Measurements from ENCODE around the gene MED26. TPM values are rescaled to one million over a fixed set of nuclear protein-coding genes. Genes with fewer than 3 reads are reported as not detected.

Gene MED26
- total RNA-seq, 1 experiment from 2014 or later: 11.4 TPM

DNA sequence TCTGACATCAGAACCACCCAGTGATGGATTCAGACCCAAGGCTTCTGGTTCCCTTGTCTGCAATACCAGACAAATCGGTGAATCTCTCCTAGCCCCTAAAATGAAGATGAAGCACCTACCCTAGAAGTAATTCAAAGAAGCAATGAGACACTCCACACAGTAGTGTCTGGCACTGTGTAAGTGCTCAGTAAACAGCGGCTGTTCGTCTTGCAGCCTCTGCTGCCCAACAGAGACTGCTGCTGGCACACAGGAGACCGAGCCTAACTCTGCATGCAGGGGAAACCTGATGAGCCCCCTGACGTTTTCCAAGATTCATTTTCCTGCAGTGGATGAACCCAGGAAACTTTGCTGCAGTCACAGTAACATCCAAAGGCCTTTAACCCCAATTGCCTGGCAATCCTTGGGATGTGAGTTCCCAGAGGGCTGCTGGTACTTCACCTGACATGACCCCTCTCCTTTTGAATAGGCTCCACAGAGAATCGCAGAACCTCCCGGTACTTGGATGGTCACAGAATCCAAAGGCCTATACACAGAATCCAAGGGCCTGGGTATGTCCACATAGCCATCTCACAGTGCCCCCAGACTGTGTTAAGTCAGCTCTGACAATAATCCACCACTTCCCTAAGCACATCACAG, 6.7 kb downstream of the MED26 start:
- no peaks in the 10 kb centered on the region for H3K9me3 ChIP-seq (ENCODE audit: control insufficient read depth, low read depth, low read length)
- TF ChIP-seq, protein P1, sequence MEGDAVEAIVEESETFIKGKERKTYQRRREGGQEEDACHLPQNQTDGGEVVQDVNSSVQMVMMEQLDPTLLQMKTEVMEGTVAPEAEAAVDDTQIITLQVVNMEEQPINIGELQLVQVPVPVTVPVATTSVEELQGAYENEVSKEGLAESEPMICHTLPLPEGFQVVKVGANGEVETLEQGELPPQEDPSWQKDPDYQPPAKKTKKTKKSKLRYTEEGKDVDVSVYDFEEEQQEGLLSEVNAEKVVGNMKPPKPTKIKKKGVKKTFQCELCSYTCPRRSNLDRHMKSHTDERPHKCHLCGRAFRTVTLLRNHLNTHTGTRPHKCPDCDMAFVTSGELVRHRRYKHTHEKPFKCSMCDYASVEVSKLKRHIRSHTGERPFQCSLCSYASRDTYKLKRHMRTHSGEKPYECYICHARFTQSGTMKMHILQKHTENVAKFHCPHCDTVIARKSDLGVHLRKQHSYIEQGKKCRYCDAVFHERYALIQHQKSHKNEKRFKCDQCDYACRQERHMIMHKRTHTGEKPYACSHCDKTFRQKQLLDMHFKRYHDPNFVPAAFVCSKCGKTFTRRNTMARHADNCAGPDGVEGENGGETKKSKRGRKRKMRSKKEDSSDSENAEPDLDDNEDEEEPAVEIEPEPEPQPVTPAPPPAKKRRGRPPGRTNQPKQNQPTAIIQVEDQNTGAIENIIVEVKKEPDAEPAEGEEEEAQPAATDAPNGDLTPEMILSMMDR (conservative IDR thresholded peaks at IDR 0.05): no peak
- no peak overlapping the region for H3K4me3 Mint-ChIP-seq

More for the DNA sequence above, 6.7 kb downstream of the MED26 start:
- peaks cover 15% of the 10 kb centered on the region for H3K79me1 ChIP-seq (ENCODE audit: insufficient read depth, low read depth, low read length, poor library complexity, severe bottlenecking)
- no peaks in the 10 kb centered on the region for H3K27me3 ChIP-seq (ENCODE audit: insufficient read depth, low read length)
- H3K4me2 ChIP-seq (ENCODE audit: insufficient read depth, insufficient read length, low read length): no peak overlapping the region
- H4K5ac ChIP-seq (ENCODE audit: insufficient read length, low read depth, low read length): no peak overlapping the region
- H3K14ac ChIP-seq (ENCODE audit: insufficient read depth, low read length): no peak overlapping the region
- no peaks in the 10 kb centered on the region for H4K20me1 ChIP-seq (ENCODE audit: control insufficient read depth, insufficient read depth, insufficient read length)
- no peak for DNase-seq
- H2BK12ac ChIP-seq (ENCODE audit: insufficient read length, low read depth, low read length): no peak overlapping the region
- H2BK15ac ChIP-seq (ENCODE audit: low read depth, low read length): no peak overlapping the region
- no peak overlapping the region for H3K18ac ChIP-seq (ENCODE audit: insufficient read length, low read depth, low read length)
- no CpG with 5 or more reads among the region's 7 CpGs for WGBS (ENCODE audit: extremely low coverage, insufficient read length, low lambda C conversion rate)
- H3K23ac ChIP-seq (ENCODE audit: insufficient read length, low read depth, low read length): no peak overlapping the region
- no peak overlapping the region for H2AFZ ChIP-seq (ENCODE audit: low read length)
- Mint-ChIP-seq H3K4me1 (peaks cover 28 to 46% of the 10 kb centered on the region in 2 experiments), H3K27ac (peak overlapping the region; percentile 23 to 89 (median 36); a peak in 3 of 7 replicates), H3K27me3 (ENCODE audit: low read depth) (no peaks in the 10 kb centered on the region), H3K9me3 (no peaks in the 10 kb centered on the region), H3K36me3 (ENCODE audit: insufficient read depth in 1 of 3, low read depth in 3 of 3) (peaks cover under 1 to 16% (median 6%) of the 10 kb centered on the region in 3 experiments; a peak in 4 of 7 replicates)
- H3K79me2 ChIP-seq (ENCODE audit: insufficient read depth, low read length): peaks cover 70% of the 10 kb centered on the region; the same call in 1 of the 2 replicates
- H2BK20ac ChIP-seq (ENCODE audit: low read depth, low read length, poor library complexity, severe bottlenecking): no peak overlapping the region
- H2AK5ac ChIP-seq (ENCODE audit: insufficient read length, low read length): no peak overlapping the region
- no peak overlapping the region for H2BK5ac ChIP-seq (ENCODE audit: insufficient read length, low read length)
- H3K9ac ChIP-seq (ENCODE audit: extremely low read depth, insufficient read length, low read length): no peak overlapping the region
- no peak overlapping the region for H3K4ac ChIP-seq (ENCODE audit: low read depth, low read length)
- peaks cover 3% of the 10 kb centered on the region; the same call in 1 of the 2 replicates for H3K4me1 ChIP-seq (ENCODE audit: insufficient read depth, low read length)
- H2BK120ac ChIP-seq (ENCODE audit: low read depth, low read length, poor library complexity, severe bottlenecking): no peak overlapping the region
- H3K23me2 ChIP-seq (ENCODE audit: insufficient read length, low read depth, low read length, poor library complexity, severe bottlenecking): no peaks in the 10 kb centered on the region
- no peak overlapping the region for H3K56ac ChIP-seq (ENCODE audit: insufficient read length, low read depth, low read length)
- H4K8ac ChIP-seq (replicated peaks; ENCODE audit: insufficient read length, low read depth, low read length): no peak overlapping the region
- H3T11ph ChIP-seq (ENCODE audit: low read length): no peak overlapping the region
- H4K91ac ChIP-seq (ENCODE audit: insufficient read length, low read depth, low read length): no peak overlapping the region
- H3K27ac ChIP-seq (ENCODE audit: insufficient read length, low read depth, low read length): no peak overlapping the region
